ENCODE results near the gene CBFA2T2.
"Not testable (repeated sequence)": the region's sequence is repeated elsewhere in the genome, so short reads cannot be mapped to it uniquely, and the experiment has no call there.

CBFA2T2 gene

DNA sequence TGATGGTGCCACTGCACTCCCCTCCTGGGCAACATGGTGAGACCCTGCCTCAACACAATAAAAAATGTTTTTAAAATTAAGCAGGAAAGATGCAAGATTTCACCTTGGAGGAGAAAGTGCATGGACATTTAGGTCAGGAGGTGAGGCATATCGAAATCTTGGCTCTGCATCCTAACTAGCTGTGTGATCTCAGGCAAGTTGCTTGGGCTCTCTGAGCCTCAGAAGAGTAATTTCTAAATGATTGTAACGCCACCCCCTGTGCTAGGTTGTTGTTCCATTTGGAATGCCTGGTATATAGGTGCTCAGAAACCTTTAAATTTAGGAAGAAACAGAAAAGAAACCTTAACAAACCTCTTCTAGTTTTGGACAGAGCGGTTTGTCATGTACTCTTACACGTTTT, 136.3 kb downstream of the CBFA2T2 start:
- TF ChIP-seq, protein P1, sequence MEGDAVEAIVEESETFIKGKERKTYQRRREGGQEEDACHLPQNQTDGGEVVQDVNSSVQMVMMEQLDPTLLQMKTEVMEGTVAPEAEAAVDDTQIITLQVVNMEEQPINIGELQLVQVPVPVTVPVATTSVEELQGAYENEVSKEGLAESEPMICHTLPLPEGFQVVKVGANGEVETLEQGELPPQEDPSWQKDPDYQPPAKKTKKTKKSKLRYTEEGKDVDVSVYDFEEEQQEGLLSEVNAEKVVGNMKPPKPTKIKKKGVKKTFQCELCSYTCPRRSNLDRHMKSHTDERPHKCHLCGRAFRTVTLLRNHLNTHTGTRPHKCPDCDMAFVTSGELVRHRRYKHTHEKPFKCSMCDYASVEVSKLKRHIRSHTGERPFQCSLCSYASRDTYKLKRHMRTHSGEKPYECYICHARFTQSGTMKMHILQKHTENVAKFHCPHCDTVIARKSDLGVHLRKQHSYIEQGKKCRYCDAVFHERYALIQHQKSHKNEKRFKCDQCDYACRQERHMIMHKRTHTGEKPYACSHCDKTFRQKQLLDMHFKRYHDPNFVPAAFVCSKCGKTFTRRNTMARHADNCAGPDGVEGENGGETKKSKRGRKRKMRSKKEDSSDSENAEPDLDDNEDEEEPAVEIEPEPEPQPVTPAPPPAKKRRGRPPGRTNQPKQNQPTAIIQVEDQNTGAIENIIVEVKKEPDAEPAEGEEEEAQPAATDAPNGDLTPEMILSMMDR (IDR thresholded peaks at IDR 0.05; ENCODE audit: low read depth, low read length): no peak

DNA sequence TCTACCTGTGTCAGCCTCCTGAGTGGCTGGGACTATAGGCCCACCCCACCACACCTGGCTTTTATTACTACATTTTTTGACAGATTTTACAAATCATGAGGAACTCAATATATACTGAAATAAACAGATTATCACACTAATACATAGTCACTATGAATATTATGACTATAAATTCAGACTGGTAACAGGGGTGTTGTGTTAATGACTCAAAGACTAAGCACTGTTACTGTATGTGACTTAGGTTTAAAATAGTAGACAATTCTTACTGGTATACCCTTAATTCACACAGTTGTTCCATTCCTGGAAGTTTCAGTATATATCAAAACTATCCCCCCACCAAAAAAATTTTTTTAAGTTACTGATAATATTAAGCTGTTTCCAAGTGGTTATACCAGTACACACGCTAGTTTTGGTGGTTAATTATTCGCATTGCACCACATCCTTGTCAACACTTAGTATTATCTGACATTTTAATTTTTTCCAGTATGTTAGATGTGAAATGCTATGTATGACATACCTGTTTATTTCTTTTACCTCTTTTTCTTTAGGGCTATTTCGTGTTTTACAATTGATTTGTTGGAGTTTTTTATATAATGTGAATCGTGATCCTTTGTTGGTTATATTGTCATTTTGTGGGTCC, 137.8 kb downstream of the CBFA2T2 start:
- no peak overlapping the region for H3K4me3 ChIP-seq (ENCODE audit: low read depth, low read length)
- TF ChIP-seq, protein P1 (IDR thresholded peaks at IDR 0.05; ENCODE audit: low read depth, low read length): no peak

More for the DNA sequence above, 136.3 kb downstream of the CBFA2T2 start:
- H3K4me3 ChIP-seq (ENCODE audit: low read depth, low read length): no peak overlapping the region

- no peak overlapping the region for H3K4me3 ChIP-seq (ENCODE audit: low read depth, low read length)
- TF ChIP-seq, protein P1 (IDR thresholded peaks at IDR 0.05; ENCODE audit: low read depth, low read length): no peak
Observed at GRCh38 chr20:33629533-33629932, 139.6 kb downstream of the CBFA2T2 start.

DNA sequence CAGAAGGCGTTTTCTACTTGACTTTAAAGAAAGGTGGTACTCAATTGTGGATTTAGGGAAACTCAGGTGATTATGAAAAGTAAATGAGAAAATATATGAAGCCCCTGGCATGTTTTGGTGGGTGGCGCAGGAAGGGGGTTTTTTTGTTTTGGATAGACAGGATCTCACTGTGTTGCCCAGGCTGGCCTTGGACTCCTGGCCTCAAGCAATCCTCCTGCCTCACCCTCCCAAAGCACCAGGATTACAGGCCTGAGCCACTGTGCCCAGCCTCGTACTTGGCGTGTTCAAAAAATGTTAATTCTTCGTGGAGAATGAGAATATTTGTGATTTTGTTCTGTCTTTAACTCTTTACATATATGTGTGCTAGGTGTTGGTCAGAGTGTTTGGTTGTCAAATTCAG, 140.1 kb downstream of the CBFA2T2 start:
- H3K4me3 ChIP-seq (ENCODE audit: low read depth, low read length): no peak overlapping the region
- TF ChIP-seq, protein P1 (IDR thresholded peaks at IDR 0.05; ENCODE audit: low read depth, low read length): no peak

GRCh38 chr20:33630507-33630906, 140.6 kb downstream of the CBFA2T2 start:
- no peak overlapping the region for H3K4me3 ChIP-seq (ENCODE audit: low read depth, low read length)
- TF ChIP-seq, protein P1 (IDR thresholded peaks at IDR 0.05; ENCODE audit: low read depth, low read length): no peak

GRCh38 chr20:33631910-33632309, 142.0 kb downstream of the CBFA2T2 start:
- H3K4me3 ChIP-seq (ENCODE audit: low read depth, low read length): not testable (repeated sequence)

DNA sequence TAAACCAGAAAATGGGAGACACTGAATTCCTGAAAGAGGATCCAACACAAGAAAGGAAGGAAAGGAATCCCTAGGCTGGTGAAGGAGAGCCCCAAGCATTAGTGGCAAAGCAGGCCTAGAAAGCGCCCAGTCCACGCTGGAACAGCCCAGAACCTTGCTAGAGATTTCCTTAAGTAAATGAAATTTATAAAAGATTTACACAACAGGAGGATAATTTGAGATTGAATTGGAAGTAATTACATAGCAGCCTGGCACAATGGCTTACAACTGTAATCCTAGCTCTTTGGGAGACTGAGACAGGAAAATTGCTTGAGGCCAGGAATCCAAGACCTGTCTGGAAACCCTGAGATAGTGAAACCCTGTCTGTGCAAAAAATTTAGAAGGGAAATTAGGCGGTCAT, 145.4 kb downstream of the CBFA2T2 start:
- TF ChIP-seq, protein P1 (IDR thresholded peaks at IDR 0.05; ENCODE audit: low read depth, low read length): no peak
- H3K4me3 ChIP-seq (ENCODE audit: low read depth, low read length): no peak overlapping the region

DNA sequence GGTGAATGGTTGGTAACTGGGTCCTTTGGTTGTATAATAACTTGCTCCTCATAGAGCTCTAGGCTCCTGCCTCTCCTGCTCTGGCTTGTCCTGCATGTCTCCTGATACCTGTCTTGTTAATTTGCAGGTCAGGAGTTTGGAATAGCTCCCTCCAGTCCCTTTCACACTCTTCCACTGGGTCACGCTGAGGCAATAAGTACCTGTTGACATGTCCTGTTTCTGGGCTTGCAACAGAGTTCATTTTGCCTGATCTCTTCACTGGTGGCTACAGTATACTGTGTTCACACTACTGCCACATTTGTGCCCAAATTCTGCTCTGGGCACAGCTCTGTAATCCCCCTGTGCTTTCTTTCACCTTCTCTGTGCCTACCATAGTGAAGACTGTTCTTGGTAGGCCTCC, 146.9 kb downstream of the CBFA2T2 start:
- no peak overlapping the region for H3K4me3 ChIP-seq (ENCODE audit: low read depth, low read length)
- TF ChIP-seq, protein P1 (IDR thresholded peaks at IDR 0.05; ENCODE audit: low read depth, low read length): no peak

Data from WI38 (cell line).